Measurements from ENCODE around the gene DCTN5.
A peak's percentile ranks its signal among the peaks of the same experiment; 100 is the strongest.
"Not testable (repeated sequence)": the region's sequence is repeated elsewhere in the genome, so short reads cannot be mapped to it uniquely, and the experiment has no call there.

The DCTN5 gene

DNA sequence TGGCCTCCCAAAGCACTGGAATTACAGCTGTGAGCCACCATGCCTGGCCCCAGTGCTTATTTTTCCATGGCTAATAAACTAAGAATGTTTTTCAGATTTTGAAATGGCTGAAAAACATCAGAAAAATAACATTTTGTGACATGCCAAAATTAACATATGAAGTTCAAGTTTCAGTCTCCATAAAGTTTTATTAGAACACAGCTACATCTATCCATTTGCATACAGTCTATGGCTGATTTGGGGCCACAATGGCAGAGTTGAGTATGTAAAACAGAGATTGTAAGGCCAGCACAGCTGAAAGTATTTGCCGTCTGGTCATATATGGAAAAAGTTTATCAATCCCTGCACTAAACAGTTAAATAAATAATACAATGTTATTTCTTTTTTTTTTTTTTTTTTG is 31.3 kb upstream of the DCTN5 start:
- Histone ChIP-seq H3K9ac (ENCODE audit: low read length) (no peak overlapping the region), H3K27me3 (ENCODE audit: control insufficient read depth in 1 of 2, insufficient read depth in 1 of 2, low read length in 2 of 2) (no peaks in the 10 kb centered on the region), H3K14ac (ENCODE audit: low read length in 2 of 2) (no peak overlapping the region), H2AFZ (ENCODE audit: low read depth, low read length) (no peak overlapping the region), H2BK12ac (ENCODE audit: low read length in 2 of 2) (no peak overlapping the region), H3K36me3 (ENCODE audit: control insufficient read depth in 1 of 2, insufficient read depth in 2 of 2, low read depth in 1 of 2, low read length in 2 of 2) (peaks cover 17 to 66% of the 10 kb centered on the region in 2 experiments), H3K9me3 (ENCODE audit: control insufficient read depth, low read length) (no peaks in the 10 kb centered on the region), H3K79me1 (replicated peaks; ENCODE audit: low read length, poor library complexity, severe bottlenecking) (peaks cover 7% of the 10 kb centered on the region), H3K4ac (ENCODE audit: low read depth in 1 of 2, low read length in 2 of 2) (no peak overlapping the region), H4K8ac (ENCODE audit: low read length) (no peak overlapping the region), H2BK15ac (ENCODE audit: low read depth, poor library complexity, severe bottlenecking) (no peak overlapping the region), H2AK5ac (ENCODE audit: low read length, severe bottlenecking) (no peak overlapping the region), H3K4me1 (ENCODE audit: control insufficient read depth, insufficient read depth, low read depth, low read length) (peaks cover 2% of the 10 kb centered on the region), H3K4me3 (ENCODE audit: insufficient read depth in 1 of 2, low read depth in 1 of 2, low read length in 2 of 2) (no peak overlapping the region), H3K18ac (ENCODE audit: low read depth in 1 of 2, low read length in 2 of 2) (no peak overlapping the region), H2BK120ac (ENCODE audit: low read depth, low read length) (no peak overlapping the region), H3K27ac (ENCODE audit: low read length, poor library complexity, severe bottlenecking) (no peak overlapping the region), H2BK5ac (ENCODE audit: low read depth, low read length, poor library complexity, severe bottlenecking) (no peak overlapping the region), H3K23ac (ENCODE audit: low read length in 2 of 2) (no peak overlapping the region), H4K91ac (ENCODE audit: low read length) (no peak overlapping the region), H3K4me2 (ENCODE audit: low read length, poor library complexity, severe bottlenecking) (no peak overlapping the region)
- WGBS: no CpG with 5 or more reads among the region's 1 CpG
- no peak for DNase-seq

DNA sequence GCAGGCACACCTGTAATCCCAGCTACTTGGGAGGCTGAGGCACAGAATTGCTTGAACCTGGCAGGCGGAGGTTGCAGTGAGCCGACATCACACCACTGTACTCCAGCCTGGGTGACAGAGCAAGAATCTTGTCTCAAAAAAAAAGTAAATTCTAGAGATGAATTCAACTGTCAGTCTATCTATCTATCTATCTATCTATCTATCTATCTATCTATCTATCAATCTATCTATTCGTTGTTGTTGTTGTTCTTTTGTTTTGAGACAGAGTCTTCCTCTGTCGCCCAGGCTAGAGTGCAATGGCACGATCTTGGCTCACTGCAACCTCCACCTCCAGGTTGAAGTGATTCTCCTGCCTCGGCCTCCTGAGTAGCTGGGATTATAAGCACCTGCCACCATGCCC is 30.4 kb upstream of the DCTN5 start:
- H4K91ac ChIP-seq (ENCODE audit: low read length); H2AFZ ChIP-seq (ENCODE audit: low read depth, low read length); H3K23ac ChIP-seq (ENCODE audit: low read length in 2 of 2); H4K8ac ChIP-seq (ENCODE audit: low read length); H3K4me3 ChIP-seq (ENCODE audit: insufficient read depth in 1 of 2, low read depth in 1 of 2, low read length in 2 of 2); H3K9ac ChIP-seq (ENCODE audit: low read length); H3K4ac ChIP-seq (ENCODE audit: low read depth in 1 of 2, low read length in 2 of 2); H3K4me2 ChIP-seq (ENCODE audit: low read length, poor library complexity, severe bottlenecking); H3K18ac ChIP-seq (ENCODE audit: low read depth in 1 of 2, low read length in 2 of 2); H3K27me3 ChIP-seq (ENCODE audit: control insufficient read depth in 1 of 2, insufficient read depth in 1 of 2, low read length in 2 of 2); H2BK120ac ChIP-seq (ENCODE audit: low read depth, low read length); H2BK5ac ChIP-seq (ENCODE audit: low read depth, low read length, poor library complexity, severe bottlenecking); H3K27ac ChIP-seq (ENCODE audit: low read length, poor library complexity, severe bottlenecking); H2AK5ac ChIP-seq (ENCODE audit: low read length, severe bottlenecking); H2BK15ac ChIP-seq (ENCODE audit: low read depth, poor library complexity, severe bottlenecking); H3K79me1 ChIP-seq (replicated peaks; ENCODE audit: low read length, poor library complexity, severe bottlenecking); H3K14ac ChIP-seq (ENCODE audit: low read length in 2 of 2); H2BK12ac ChIP-seq (ENCODE audit: low read length in 2 of 2); H3K4me1 ChIP-seq (ENCODE audit: control insufficient read depth, insufficient read depth, low read depth, low read length); H3K9me3 ChIP-seq (ENCODE audit: control insufficient read depth, low read length); DNase-seq: not testable (repeated sequence)
- WGBS: 97% methylated on average over 5 of the region's 6 CpGs
- H3K36me3 ChIP-seq (ENCODE audit: control insufficient read depth in 1 of 2, insufficient read depth in 2 of 2, low read depth in 1 of 2, low read length in 2 of 2): peaks cover 23 to 64% of the 10 kb centered on the region in 2 experiments

DNA sequence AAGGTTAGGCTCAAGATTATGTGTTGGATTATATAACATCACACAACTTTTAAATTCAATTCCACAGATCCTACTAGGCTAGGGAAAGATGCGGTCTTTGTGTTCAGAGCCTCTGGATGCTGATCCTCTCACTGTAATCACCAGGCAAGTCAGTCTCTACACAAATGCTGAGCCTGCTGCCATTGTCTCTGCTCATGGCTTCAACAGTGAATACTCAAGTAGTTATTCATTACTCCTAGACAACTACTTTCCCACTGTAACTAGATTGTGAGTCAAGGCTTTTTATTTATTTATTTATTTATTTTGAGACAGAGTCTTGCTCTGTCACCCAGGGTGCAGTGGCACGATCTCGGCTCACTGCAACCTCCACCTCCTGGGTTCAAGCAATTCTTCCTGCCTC is 29.3 kb upstream of the DCTN5 start:
- H3K4me1 ChIP-seq (ENCODE audit: control insufficient read depth, insufficient read depth, low read depth, low read length): peaks cover 5% of the 10 kb centered on the region
- no peak overlapping the region for H3K9ac ChIP-seq (ENCODE audit: low read length)
- H3K23ac ChIP-seq (ENCODE audit: low read length in 2 of 2): no peak overlapping the region
- H3K79me1 ChIP-seq (replicated peaks; ENCODE audit: low read length, poor library complexity, severe bottlenecking): peaks cover 11% of the 10 kb centered on the region
- no peak overlapping the region for H2AFZ ChIP-seq (ENCODE audit: low read depth, low read length)
- no peak overlapping the region for H4K8ac ChIP-seq (ENCODE audit: low read length)
- H3K36me3 ChIP-seq (ENCODE audit: control insufficient read depth in 1 of 2, insufficient read depth in 2 of 2, low read depth in 1 of 2, low read length in 2 of 2): peaks cover 21 to 67% of the 10 kb centered on the region in 2 experiments
- no peak overlapping the region for H2BK12ac ChIP-seq (ENCODE audit: low read length in 2 of 2)
- no peak overlapping the region for H3K18ac ChIP-seq (ENCODE audit: low read depth in 1 of 2, low read length in 2 of 2)
- no peak overlapping the region for H2BK120ac ChIP-seq (ENCODE audit: low read depth, low read length)
- H3K4me2 ChIP-seq (ENCODE audit: low read length, poor library complexity, severe bottlenecking): no peak overlapping the region
- no peak for DNase-seq
- no peak overlapping the region for H2BK15ac ChIP-seq (ENCODE audit: low read depth, poor library complexity, severe bottlenecking)
- H3K4me3 ChIP-seq (ENCODE audit: insufficient read depth in 1 of 2, low read depth in 1 of 2, low read length in 2 of 2): no peak overlapping the region
- no peak overlapping the region for H2AK5ac ChIP-seq (ENCODE audit: low read length, severe bottlenecking)
- 97% methylated on average over 1 of the region's 3 CpGs for WGBS
- no peak overlapping the region for H3K27ac ChIP-seq (ENCODE audit: low read length, poor library complexity, severe bottlenecking)
- no peak overlapping the region for H2BK5ac ChIP-seq (ENCODE audit: low read depth, low read length, poor library complexity, severe bottlenecking)
- H3K9me3 ChIP-seq (ENCODE audit: control insufficient read depth, low read length): no peaks in the 10 kb centered on the region
- no peak overlapping the region for H3K14ac ChIP-seq (ENCODE audit: low read length in 2 of 2)
- H3K27me3 ChIP-seq (ENCODE audit: control insufficient read depth in 1 of 2, insufficient read depth in 1 of 2, low read length in 2 of 2): no peaks in the 10 kb centered on the region
- no peak overlapping the region for H3K4ac ChIP-seq (ENCODE audit: low read depth in 1 of 2, low read length in 2 of 2)
- H4K91ac ChIP-seq (ENCODE audit: low read length): no peak overlapping the region

DNA sequence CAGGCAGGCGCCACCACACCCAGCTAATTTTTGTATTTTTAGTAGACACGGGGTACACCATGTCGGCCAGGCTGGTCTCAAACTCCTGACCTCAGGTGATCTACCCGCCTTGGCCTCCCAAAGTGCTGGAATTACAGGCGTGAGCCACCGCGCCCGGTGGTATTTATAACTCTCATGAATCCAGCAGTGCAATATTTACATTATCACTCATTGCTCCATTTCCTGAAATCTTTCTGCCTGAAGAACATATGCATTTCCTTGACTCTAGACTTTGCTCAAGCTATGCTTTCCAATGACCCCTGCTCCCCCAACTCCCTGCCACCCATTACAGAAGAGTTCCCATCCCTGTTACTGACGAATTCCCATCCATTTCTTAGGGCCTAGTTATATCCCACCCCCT is 25.5 kb upstream of the DCTN5 start:
- peaks cover 17 to 76% of the 10 kb centered on the region in 2 experiments for H3K36me3 ChIP-seq (ENCODE audit: control insufficient read depth in 1 of 2, insufficient read depth in 2 of 2, low read depth in 1 of 2, low read length in 2 of 2)
- peaks cover 12% of the 10 kb centered on the region for H3K79me1 ChIP-seq (replicated peaks; ENCODE audit: low read length, poor library complexity, severe bottlenecking)
- H3K18ac ChIP-seq (ENCODE audit: low read depth in 1 of 2, low read length in 2 of 2): no peak overlapping the region
- DNase-seq: no peak
- no peak overlapping the region for H2BK5ac ChIP-seq (ENCODE audit: low read depth, low read length, poor library complexity, severe bottlenecking)
- no peak overlapping the region for H2AFZ ChIP-seq (ENCODE audit: low read depth, low read length)
- H2AK5ac ChIP-seq (ENCODE audit: low read length, severe bottlenecking): peak overlapping the region; percentile 44
- no peak overlapping the region for H3K9ac ChIP-seq (ENCODE audit: low read length)
- no peak overlapping the region for H3K4ac ChIP-seq (ENCODE audit: low read depth in 1 of 2, low read length in 2 of 2)
- peak overlapping the region; percentile 28 for H3K27ac ChIP-seq (ENCODE audit: low read length, poor library complexity, severe bottlenecking)
- no peak overlapping the region for H3K4me3 ChIP-seq (ENCODE audit: insufficient read depth in 1 of 2, low read depth in 1 of 2, low read length in 2 of 2)
- H3K9me3 ChIP-seq (ENCODE audit: control insufficient read depth, low read length): no peaks in the 10 kb centered on the region
- no peak overlapping the region for H2BK12ac ChIP-seq (ENCODE audit: low read length in 2 of 2)
- no peak overlapping the region for H3K4me2 ChIP-seq (ENCODE audit: low read length, poor library complexity, severe bottlenecking)
- no peak overlapping the region for H3K23ac ChIP-seq (ENCODE audit: low read length in 2 of 2)
- no peak overlapping the region for H2BK120ac ChIP-seq (ENCODE audit: low read depth, low read length)
- no peak overlapping the region for H2BK15ac ChIP-seq (ENCODE audit: low read depth, poor library complexity, severe bottlenecking)
- no peaks in the 10 kb centered on the region for H3K27me3 ChIP-seq (ENCODE audit: control insufficient read depth in 1 of 2, insufficient read depth in 1 of 2, low read length in 2 of 2)
- H4K8ac ChIP-seq (ENCODE audit: low read length): no peak overlapping the region
- H3K14ac ChIP-seq (ENCODE audit: low read length in 2 of 2): no peak overlapping the region
- H4K91ac ChIP-seq (ENCODE audit: low read length): no peak overlapping the region
- peaks cover 3% of the 10 kb centered on the region for H3K4me1 ChIP-seq (ENCODE audit: control insufficient read depth, insufficient read depth, low read depth, low read length)
- 94% methylated on average over 9 of the region's 9 CpGs for WGBS

Measured in mesenchymal stem cell (in vitro differentiated cells and primary cell).